Measurements from ENCODE around the gene CCSER1.

CCSER1 gene

DNA sequence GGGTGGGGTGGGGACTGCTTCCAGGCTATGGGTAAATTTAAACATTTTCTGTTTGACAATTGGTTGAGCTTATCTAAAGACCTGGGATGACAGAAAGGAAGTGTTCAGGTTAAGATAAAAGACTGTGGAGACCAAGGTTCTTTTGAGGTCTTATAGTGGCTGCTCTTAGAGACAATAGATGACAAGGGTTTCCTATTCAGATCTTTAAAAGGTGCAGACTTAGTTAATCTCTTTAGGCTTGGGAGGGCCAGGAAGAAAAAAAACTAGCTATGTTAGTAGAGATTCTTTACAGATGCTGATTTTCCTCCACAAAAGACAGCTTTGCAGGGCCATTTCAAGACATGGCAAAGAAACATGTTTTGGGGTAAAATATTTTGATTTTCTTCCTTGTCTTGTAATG is 972.5 kb downstream of the CCSER1 start:
- no peak overlapping the region for H3K27ac ChIP-seq (ENCODE audit: low read depth, low read length, poor library complexity, severe bottlenecking)
- H3K9me3 ChIP-seq (ENCODE audit: low read length): no peaks in the 10 kb centered on the region
- no peak overlapping the region for H3K4me2 ChIP-seq (ENCODE audit: low read length)
- TF ChIP-seq, protein P1, sequence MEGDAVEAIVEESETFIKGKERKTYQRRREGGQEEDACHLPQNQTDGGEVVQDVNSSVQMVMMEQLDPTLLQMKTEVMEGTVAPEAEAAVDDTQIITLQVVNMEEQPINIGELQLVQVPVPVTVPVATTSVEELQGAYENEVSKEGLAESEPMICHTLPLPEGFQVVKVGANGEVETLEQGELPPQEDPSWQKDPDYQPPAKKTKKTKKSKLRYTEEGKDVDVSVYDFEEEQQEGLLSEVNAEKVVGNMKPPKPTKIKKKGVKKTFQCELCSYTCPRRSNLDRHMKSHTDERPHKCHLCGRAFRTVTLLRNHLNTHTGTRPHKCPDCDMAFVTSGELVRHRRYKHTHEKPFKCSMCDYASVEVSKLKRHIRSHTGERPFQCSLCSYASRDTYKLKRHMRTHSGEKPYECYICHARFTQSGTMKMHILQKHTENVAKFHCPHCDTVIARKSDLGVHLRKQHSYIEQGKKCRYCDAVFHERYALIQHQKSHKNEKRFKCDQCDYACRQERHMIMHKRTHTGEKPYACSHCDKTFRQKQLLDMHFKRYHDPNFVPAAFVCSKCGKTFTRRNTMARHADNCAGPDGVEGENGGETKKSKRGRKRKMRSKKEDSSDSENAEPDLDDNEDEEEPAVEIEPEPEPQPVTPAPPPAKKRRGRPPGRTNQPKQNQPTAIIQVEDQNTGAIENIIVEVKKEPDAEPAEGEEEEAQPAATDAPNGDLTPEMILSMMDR (IDR thresholded peaks at IDR 0.05; ENCODE audit: low read length): no peak
- TF ChIP-seq EZH2 (IDR thresholded peaks at IDR 0.05; ENCODE audit: borderline replicate concordance, low read length): no peak
- no peaks in the 10 kb centered on the region for H3K4me1 ChIP-seq (ENCODE audit: insufficient read depth, low read length, severe bottlenecking)
- no peaks in the 10 kb centered on the region for H3K27me3 ChIP-seq (ENCODE audit: insufficient read depth, low read length)
- H3K4me3 ChIP-seq (ENCODE audit: low read depth, low read length, poor library complexity, severe bottlenecking): no peak overlapping the region
- no peak overlapping the region for H3K9ac ChIP-seq (ENCODE audit: low read length)
- H4K20me1 ChIP-seq (ENCODE audit: insufficient read depth, low read length): no peaks in the 10 kb centered on the region
- H3F3A ChIP-seq (ENCODE audit: insufficient read depth, low read length): no peaks in the 10 kb centered on the region
- H3K9me2 ChIP-seq (ENCODE audit: low read depth, low read length): no peaks in the 10 kb centered on the region
- H3K36me3 ChIP-seq (ENCODE audit: insufficient read depth, low read length): no peaks in the 10 kb centered on the region
- H2AFZ ChIP-seq (ENCODE audit: low read length): no peak overlapping the region
- no peaks in the 10 kb centered on the region for H3K79me2 ChIP-seq (ENCODE audit: insufficient read depth, low read length)

DNA sequence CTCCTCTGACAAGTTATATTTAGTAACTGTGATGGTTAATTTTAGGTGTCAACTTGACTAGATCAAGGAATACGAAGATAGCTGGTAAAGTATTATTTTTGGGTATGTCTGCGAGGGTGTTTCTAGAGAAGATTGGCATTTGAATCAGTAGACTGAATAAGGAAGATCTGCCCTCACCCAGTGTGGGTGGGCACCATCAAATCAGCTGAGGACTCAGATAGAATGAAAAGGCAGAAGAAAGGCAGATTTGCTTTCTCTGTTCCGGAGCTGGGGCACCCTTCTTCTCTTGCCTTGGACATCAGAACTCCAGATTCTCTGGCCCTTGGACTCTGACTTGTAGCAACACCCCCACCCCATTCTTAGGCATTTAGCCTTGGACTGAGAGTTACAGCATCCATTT is 981.6 kb downstream of the CCSER1 start:
- H3K79me2 ChIP-seq (ENCODE audit: insufficient read depth, low read length): no peaks in the 10 kb centered on the region
- no peaks in the 10 kb centered on the region for H3F3A ChIP-seq (ENCODE audit: insufficient read depth, low read length)
- H3K36me3 ChIP-seq (ENCODE audit: insufficient read depth, low read length): no peaks in the 10 kb centered on the region
- no peak overlapping the region for H2AFZ ChIP-seq (ENCODE audit: low read length)
- TF ChIP-seq, protein P1 (IDR thresholded peaks at IDR 0.05; ENCODE audit: low read length): no peak
- TF ChIP-seq EZH2 (IDR thresholded peaks at IDR 0.05; ENCODE audit: borderline replicate concordance, low read length): no peak
- H3K4me2 ChIP-seq (ENCODE audit: low read length): no peak overlapping the region
- H4K20me1 ChIP-seq (ENCODE audit: insufficient read depth, low read length): no peaks in the 10 kb centered on the region
- H3K27ac ChIP-seq (ENCODE audit: low read depth, low read length, poor library complexity, severe bottlenecking): no peak overlapping the region
- no peak overlapping the region for H3K4me3 ChIP-seq (ENCODE audit: low read depth, low read length, poor library complexity, severe bottlenecking)
- H3K9me3 ChIP-seq (ENCODE audit: low read length): no peaks in the 10 kb centered on the region
- H3K9me2 ChIP-seq (ENCODE audit: low read depth, low read length): no peaks in the 10 kb centered on the region
- no peak overlapping the region for H3K9ac ChIP-seq (ENCODE audit: low read length)
- H3K27me3 ChIP-seq (ENCODE audit: insufficient read depth, low read length): no peaks in the 10 kb centered on the region
- H3K4me1 ChIP-seq (ENCODE audit: insufficient read depth, low read length, severe bottlenecking): no peaks in the 10 kb centered on the region

DNA sequence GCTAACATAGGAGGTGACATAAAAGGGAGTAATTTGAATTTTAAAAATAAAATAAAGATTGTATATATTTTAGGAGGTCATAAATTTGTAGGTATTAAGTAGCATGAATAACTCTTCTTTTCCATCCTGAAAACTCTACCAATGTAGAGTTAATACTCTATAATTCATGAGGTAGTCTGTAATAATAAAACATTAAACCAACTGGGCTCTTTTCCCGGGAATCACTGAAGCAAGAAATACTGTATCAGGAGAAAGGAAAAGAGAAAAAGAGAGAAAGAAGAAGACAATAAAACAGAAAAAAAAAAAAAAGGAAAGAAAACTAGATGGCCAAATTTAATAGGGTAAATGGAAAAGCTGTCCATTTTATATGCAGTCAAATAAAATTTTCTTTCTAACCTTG is 984.4 kb downstream of the CCSER1 start:
- H2AFZ ChIP-seq (ENCODE audit: low read length): no peak overlapping the region
- H3K4me3 ChIP-seq (ENCODE audit: low read depth, low read length, poor library complexity, severe bottlenecking): no peak overlapping the region
- no peak for TF ChIP-seq EZH2 (IDR thresholded peaks at IDR 0.05; ENCODE audit: borderline replicate concordance, low read length)

DNA sequence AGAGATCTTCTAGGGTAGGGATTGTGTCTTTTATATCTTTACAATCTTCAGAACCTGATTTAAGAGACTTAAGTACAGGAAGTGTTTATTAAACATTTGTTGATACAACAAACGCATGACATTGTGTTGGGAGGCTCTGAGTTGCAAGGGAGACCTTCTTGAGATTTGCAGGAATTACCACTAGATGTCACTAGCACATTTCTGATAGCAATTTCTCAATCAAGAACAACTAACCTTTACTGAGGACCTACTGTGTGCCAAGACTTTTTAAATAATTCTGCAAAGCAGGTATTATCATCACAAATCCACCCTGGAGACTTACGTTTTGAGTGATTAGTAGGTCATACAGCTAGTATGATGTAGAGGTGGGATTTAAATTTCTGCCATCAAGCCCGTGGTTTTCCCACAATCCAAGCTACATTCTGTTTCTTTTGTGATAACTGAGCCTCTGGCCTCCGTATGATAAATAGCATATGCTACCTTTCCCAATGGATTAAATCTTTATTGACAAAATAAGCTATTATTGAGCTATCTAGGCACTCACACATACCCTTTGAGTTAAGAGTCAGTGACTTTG is 986.0 kb downstream of the CCSER1 start:
- no peak overlapping the region for H2AFZ ChIP-seq (ENCODE audit: low read length)
- H3K27me3 ChIP-seq (ENCODE audit: insufficient read depth, low read length): no peaks in the 10 kb centered on the region
- TF ChIP-seq EZH2 (IDR thresholded peaks at IDR 0.05; ENCODE audit: borderline replicate concordance, low read length): no peak
- TF ChIP-seq, protein P1 (IDR thresholded peaks at IDR 0.05; ENCODE audit: low read length): peak; percentile 80
- no peaks in the 10 kb centered on the region for H3F3A ChIP-seq (ENCODE audit: insufficient read depth, low read length)
- no peak overlapping the region for H3K4me3 ChIP-seq (ENCODE audit: low read depth, low read length, poor library complexity, severe bottlenecking)
- H3K9ac ChIP-seq (ENCODE audit: low read length): no peak overlapping the region
- H4K20me1 ChIP-seq (ENCODE audit: insufficient read depth, low read length): no peaks in the 10 kb centered on the region
- no peaks in the 10 kb centered on the region for H3K79me2 ChIP-seq (ENCODE audit: insufficient read depth, low read length)
- no peaks in the 10 kb centered on the region for H3K4me1 ChIP-seq (ENCODE audit: insufficient read depth, low read length, severe bottlenecking)
- H3K27ac ChIP-seq (ENCODE audit: low read depth, low read length, poor library complexity, severe bottlenecking): no peak overlapping the region
- H3K4me2 ChIP-seq (ENCODE audit: low read length): no peak overlapping the region
- no peaks in the 10 kb centered on the region for H3K9me2 ChIP-seq (ENCODE audit: low read depth, low read length)
- H3K36me3 ChIP-seq (ENCODE audit: insufficient read depth, low read length): no peaks in the 10 kb centered on the region
- H3K9me3 ChIP-seq (ENCODE audit: low read length): no peaks in the 10 kb centered on the region

More for the DNA sequence above, 984.4 kb downstream of the CCSER1 start:
- Histone ChIP-seq H3F3A (ENCODE audit: insufficient read depth, low read length) (no peaks in the 10 kb centered on the region), H4K20me1 (ENCODE audit: insufficient read depth, low read length) (no peaks in the 10 kb centered on the region), H3K27me3 (ENCODE audit: insufficient read depth, low read length) (no peaks in the 10 kb centered on the region), H3K9me2 (ENCODE audit: low read depth, low read length) (no peaks in the 10 kb centered on the region), H3K9me3 (ENCODE audit: low read length) (no peaks in the 10 kb centered on the region), H3K4me2 (ENCODE audit: low read length) (no peak overlapping the region), H3K36me3 (ENCODE audit: insufficient read depth, low read length) (no peaks in the 10 kb centered on the region), H3K79me2 (ENCODE audit: insufficient read depth, low read length) (no peaks in the 10 kb centered on the region), H3K27ac (ENCODE audit: low read depth, low read length, poor library complexity, severe bottlenecking) (no peak overlapping the region), H3K9ac (ENCODE audit: low read length) (no peak overlapping the region), H3K4me1 (ENCODE audit: insufficient read depth, low read length, severe bottlenecking) (no peaks in the 10 kb centered on the region)

Data from OCI-LY1 (cell line).